ENCODE results near the gene FRMPD3.

GRCh38 chrX:107470971-107471370 lies 21.5 kb downstream of the FRMPD3 start:
- TF ChIP-seq, protein P1, sequence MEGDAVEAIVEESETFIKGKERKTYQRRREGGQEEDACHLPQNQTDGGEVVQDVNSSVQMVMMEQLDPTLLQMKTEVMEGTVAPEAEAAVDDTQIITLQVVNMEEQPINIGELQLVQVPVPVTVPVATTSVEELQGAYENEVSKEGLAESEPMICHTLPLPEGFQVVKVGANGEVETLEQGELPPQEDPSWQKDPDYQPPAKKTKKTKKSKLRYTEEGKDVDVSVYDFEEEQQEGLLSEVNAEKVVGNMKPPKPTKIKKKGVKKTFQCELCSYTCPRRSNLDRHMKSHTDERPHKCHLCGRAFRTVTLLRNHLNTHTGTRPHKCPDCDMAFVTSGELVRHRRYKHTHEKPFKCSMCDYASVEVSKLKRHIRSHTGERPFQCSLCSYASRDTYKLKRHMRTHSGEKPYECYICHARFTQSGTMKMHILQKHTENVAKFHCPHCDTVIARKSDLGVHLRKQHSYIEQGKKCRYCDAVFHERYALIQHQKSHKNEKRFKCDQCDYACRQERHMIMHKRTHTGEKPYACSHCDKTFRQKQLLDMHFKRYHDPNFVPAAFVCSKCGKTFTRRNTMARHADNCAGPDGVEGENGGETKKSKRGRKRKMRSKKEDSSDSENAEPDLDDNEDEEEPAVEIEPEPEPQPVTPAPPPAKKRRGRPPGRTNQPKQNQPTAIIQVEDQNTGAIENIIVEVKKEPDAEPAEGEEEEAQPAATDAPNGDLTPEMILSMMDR (conservative IDR thresholded peaks at IDR 0.05 in 1 of 2, IDR thresholded peaks at IDR 0.05 in 1 of 2; ENCODE audit: extremely low read depth in 1 of 2, insufficient read depth in 1 of 2, low read depth in 1 of 2, low read length in 2 of 2) = no peak
- no peak for TF ChIP-seq EZH2 (IDR thresholded peaks at IDR 0.05; ENCODE audit: borderline replicate concordance, low read length)

Data from mammary epithelial cell (primary cell).